ENCODE measurements around the gene SUCNR1.

The SUCNR1 gene

GRCh38 chr3:151933234-151933853, 59.9 kb downstream of the SUCNR1 start:
- peak overlapping the region; percentile 38 for H3K9ac ChIP-seq (ENCODE audit: low read length)
- H2BK5ac ChIP-seq (ENCODE audit: low read depth, low read length, poor library complexity, severe bottlenecking) = no peak overlapping the region
- no peak overlapping the region for H4K91ac ChIP-seq (ENCODE audit: low read length)
- H2AK5ac ChIP-seq (ENCODE audit: low read length, severe bottlenecking) = no peak overlapping the region
- no peaks in the 10 kb centered on the region for H3K27me3 ChIP-seq (ENCODE audit: control insufficient read depth in 1 of 2, insufficient read depth in 1 of 2, low read length in 2 of 2)
- no peak overlapping the region for H3K4me2 ChIP-seq (ENCODE audit: low read length, poor library complexity, severe bottlenecking)
- H3K27ac ChIP-seq (ENCODE audit: low read length, poor library complexity, severe bottlenecking) = no peak overlapping the region
- no peaks in the 10 kb centered on the region for H3K36me3 ChIP-seq (ENCODE audit: control insufficient read depth in 1 of 2, insufficient read depth in 2 of 2, low read depth in 1 of 2, low read length in 2 of 2)
- no peak overlapping the region for H4K8ac ChIP-seq (ENCODE audit: low read length)
- H3K4ac ChIP-seq (ENCODE audit: low read depth in 1 of 2, low read length in 2 of 2) = no peak overlapping the region
- WGBS = no CpG with 5 or more reads among the region's 2 CpGs
- H3K4me1 ChIP-seq (ENCODE audit: control insufficient read depth, insufficient read depth, low read depth, low read length) = no peaks in the 10 kb centered on the region
- no peaks in the 10 kb centered on the region for H3K9me3 ChIP-seq (ENCODE audit: control insufficient read depth, low read length)
- no peak overlapping the region for H2AFZ ChIP-seq (ENCODE audit: low read depth, low read length)
- DNase-seq = no peak
- H3K23ac ChIP-seq (ENCODE audit: low read length in 2 of 2) = no peak overlapping the region
- no peak overlapping the region for H3K14ac ChIP-seq (ENCODE audit: low read length in 2 of 2)
- no peak overlapping the region for H2BK12ac ChIP-seq (ENCODE audit: low read length in 2 of 2)
- no peak overlapping the region for H3K18ac ChIP-seq (ENCODE audit: low read depth in 1 of 2, low read length in 2 of 2)
- no peak overlapping the region for H2BK120ac ChIP-seq (ENCODE audit: low read depth, low read length)
- no peaks in the 10 kb centered on the region for H3K79me1 ChIP-seq (replicated peaks; ENCODE audit: low read length, poor library complexity, severe bottlenecking)
- no peak overlapping the region for H3K4me3 ChIP-seq (ENCODE audit: insufficient read depth in 1 of 2, low read depth in 1 of 2, low read length in 2 of 2)
- H2BK15ac ChIP-seq (ENCODE audit: low read depth, poor library complexity, severe bottlenecking) = no peak overlapping the region

All from mesenchymal stem cell (in vitro differentiated cells and primary cell).